ENCODE data around the gene WDR76.
"Not testable (repeated sequence)": the region's sequence is repeated elsewhere in the genome, so short reads cannot be mapped to it uniquely, and the experiment has no call there.

The WDR76 gene

DNA sequence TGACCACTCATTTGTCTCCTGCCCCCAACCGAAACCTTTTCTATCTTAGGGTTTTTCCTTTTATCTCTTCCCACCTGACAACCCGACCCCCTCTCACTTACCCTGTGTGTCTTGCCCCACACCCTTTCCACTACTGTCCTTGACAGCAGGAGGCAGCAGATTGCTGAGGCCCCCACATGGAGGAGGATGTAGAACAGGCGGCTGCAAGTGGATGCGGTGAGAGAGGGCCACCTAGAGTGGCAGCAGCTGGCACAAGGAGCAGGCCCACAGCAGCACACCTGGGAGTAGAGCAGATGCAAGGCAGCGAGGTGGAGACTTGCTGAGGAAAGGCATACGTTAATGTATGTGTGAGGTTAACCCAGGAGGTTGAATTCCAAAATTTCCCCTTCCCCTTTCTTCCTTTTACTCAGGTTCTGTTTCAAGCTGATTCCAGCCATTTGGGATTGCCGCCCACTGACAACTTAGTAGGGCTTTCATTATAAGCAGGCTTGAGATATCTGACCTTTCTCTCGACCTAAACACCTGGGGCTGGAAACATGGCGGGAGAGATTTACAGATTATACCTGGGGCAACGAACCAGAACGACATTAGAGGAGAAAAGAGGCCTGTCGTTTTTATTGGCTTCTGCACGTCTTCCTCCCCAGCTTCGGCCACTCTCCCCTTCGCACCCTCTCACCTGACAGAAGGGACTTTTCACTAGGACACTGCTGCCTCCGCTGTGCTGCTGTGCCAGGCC, 27.4 kb upstream of the WDR76 start:
- peak in 1 of 2 experiments; percentile 35 for DNase-seq (ENCODE audit: low read depth in 1 of 2, low spot score in 1 of 2)
- no peak for TF ChIP-seq JUND (IDR thresholded peaks at IDR 0.05; ENCODE audit: low read depth)
- in situ Hi-C loops (cut with HindIII; ENCODE audit: low pct_unique_long_range_greater_than_20kb, low sequenced_read_pairs) = no loop called here

DNA sequence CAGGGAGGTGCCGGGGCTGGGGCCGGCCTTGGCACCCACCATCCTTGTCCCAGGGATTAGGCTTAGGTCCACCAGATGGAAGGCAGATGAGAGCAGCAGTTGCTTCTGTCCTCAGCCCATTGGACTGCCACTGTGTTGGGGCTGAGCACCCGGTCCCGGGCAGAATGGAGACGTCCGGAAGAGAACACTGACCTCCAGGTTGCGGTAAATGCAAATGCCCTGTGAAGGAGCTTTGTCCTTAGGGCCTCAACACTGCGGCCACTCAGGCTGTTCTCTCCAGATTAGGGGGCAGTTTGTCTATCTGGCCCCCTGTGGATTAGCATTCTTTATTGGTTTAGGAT, 26.9 kb upstream of the WDR76 start, which contains the start of gene SERINC4:
Gene SERINC4, minus strand, starts transcription at position 276 of the 341 bp plus-strand sequence. Its CDS starts 234 bp downstream, at position 42.
- no peak for TF ChIP-seq JUND (IDR thresholded peaks at IDR 0.05; ENCODE audit: low read depth)
- DNase-seq (ENCODE audit: low read depth in 1 of 2, low spot score in 1 of 2) = no peak
- in situ Hi-C loops (cut with HindIII; ENCODE audit: low pct_unique_long_range_greater_than_20kb, low sequenced_read_pairs) = no loop called here

DNA sequence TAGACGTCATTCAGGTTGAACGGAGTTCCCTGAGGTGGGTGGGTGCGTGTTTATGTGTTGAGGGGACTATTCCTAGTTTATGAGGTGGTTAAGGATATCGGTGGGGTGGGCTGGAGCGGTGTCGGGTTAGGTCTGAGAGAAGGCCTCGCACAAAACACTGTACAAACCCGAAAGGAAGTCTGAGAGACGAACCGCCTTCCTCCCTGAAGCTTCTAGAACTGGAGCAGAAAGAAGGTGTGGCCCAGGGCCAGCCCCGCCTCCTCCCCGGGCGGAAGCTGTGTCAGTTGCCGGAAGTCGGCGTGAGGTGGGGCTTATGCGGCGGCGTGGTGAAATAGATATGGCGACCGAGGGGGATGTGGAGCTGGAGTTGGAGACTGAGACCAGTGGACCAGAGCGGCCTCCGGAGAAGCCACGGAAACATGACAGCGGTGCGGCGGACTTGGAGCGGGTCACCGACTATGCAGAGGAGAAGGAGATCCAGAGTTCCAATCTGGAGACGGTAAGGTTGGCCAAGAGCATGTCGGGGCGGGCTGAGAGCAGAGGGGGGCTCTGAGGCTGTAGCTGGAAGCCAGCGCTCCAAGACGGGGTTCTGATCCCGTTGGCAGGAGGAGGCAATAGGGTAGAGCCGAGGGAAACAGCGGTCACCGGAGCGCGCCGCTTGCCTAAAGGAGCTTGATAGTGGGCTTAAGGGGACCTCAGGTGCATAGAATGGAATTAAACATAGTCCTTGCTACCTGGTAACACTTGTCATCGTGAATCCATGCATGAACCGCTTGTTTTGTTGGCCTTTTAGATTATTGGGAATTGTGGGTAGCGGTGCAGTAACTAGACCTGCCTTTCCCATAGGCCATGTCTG, 26.3 kb upstream of the WDR76 start, which contains the start of gene HYPK:
Gene HYPK, plus strand, starts transcription at position 314 of the 856 bp plus-strand sequence. Its CDS starts 24 bp downstream, at position 338.
- in situ Hi-C loops (cut with HindIII; ENCODE audit: low pct_unique_long_range_greater_than_20kb, low sequenced_read_pairs) = no loop called here
- peak; percentile 54 to 93 for DNase-seq (ENCODE audit: low read depth in 1 of 2, low spot score in 1 of 2)
- TF ChIP-seq JUND (IDR thresholded peaks at IDR 0.05; ENCODE audit: low read depth) = no peak

DNA sequence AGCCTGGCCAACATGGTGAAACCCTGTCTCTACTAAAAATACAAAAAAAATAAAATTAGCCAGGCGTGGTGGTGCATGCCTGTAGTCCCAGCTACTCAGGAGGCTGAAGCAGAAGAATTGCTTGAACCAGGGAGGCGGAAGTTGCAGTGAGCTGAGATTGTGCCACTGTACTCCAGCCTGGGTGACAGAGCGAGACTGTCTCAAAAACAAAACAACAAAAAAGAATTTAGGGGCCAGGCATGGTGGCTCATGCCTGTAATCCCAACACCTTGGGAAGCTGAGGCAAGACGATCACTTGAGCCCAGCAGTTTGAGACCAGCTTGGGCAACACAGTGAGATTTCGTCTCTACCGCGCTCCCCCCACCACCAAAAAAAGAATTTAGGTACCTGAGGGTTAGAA, 24.1 kb upstream of the WDR76 start:
- in situ Hi-C loops (cut with HindIII; ENCODE audit: low pct_unique_long_range_greater_than_20kb, low sequenced_read_pairs); DNase-seq (ENCODE audit: low read depth in 1 of 2, low spot score in 1 of 2): not testable (repeated sequence)

DNA sequence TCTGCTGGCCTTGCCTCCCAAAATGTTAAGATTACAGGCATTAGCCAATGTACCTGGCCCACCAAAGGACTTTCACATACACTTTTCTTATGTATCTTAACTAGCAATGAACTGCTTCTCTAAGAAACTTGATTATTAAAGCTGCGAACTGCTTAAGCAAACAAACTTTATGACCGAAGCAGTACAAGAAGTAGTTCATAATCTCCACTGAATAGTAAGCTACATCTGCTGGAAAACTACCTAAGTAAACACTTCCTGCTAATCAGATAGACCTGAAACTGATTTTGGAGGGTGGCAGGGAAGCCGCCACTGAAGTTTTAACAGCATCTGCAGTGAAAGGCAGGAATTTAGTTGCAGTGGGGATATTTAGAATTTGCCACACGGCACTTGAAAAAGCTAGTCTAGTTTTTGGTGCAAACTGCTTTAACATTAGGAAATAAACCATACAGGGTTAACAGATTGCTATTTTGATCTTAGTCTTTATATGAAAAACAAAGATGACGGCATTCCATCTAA, 18.3 kb upstream of the WDR76 start:
- in situ Hi-C loops (cut with HindIII; ENCODE audit: low pct_unique_long_range_greater_than_20kb, low sequenced_read_pairs) = no loop called here
- no peak for TF ChIP-seq JUND (IDR thresholded peaks at IDR 0.05; ENCODE audit: low read depth)
- no peak for DNase-seq (ENCODE audit: low read depth in 1 of 2, low spot score in 1 of 2)

DNA sequence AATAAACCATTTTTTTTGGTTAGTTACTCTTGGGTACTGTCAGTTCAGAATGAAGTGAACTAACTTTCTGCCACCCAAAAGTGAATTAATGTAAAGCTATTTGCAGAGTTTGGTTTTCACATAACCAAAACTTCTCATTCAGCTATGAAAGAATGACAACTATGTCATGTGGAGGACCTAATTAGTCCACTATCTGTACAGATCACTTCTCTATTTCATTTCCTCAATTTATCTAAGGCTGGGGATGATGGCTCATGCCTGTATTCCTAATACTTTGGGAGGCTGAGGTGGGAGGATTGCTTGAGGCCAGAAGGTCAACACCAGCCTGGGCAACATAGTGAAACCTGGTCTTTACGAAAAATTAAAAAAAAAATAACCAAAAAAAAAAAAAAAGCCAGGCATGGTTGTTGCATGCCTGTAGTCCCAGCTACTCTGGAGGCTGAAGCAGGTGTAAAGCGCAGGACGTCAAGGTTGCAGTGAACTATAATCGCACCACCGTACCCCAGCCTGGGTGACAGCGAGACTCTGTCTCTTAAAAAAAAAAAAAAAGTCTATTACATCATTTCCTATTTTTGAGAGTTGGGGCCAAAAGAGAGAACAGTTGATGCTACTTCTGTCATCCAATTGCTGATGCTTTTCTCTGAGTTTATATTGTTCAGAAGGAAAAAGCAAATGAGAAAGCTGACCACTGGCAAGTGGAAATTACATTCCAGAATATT, 17.7 kb upstream of the WDR76 start:
- in situ Hi-C loops (cut with HindIII; ENCODE audit: low pct_unique_long_range_greater_than_20kb, low sequenced_read_pairs) = no loop called here
- no peak for DNase-seq (ENCODE audit: low read depth in 1 of 2, low spot score in 1 of 2)
- TF ChIP-seq JUND (IDR thresholded peaks at IDR 0.05; ENCODE audit: low read depth) = no peak

DNA sequence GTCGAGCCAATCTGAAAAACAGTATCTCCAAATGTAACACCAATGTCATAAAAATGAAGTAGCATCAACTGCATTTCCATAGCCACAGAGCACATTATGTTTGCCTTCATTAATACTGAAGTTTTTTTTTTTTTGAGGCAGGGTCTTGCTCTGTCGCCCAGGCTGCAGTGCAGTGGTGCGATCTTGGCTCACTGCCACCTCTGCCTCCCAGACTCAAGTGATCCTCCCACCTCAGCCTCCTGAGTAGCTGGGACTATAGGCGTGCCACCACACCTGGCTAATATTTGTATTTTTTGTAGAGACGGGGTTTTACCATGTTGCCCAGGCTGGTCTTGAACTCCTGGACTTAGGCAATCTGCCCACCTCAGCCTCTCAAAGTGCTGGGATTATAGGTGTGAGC, 11.7 kb upstream of the WDR76 start:
- in situ Hi-C loops (cut with HindIII; ENCODE audit: low pct_unique_long_range_greater_than_20kb, low sequenced_read_pairs); DNase-seq (ENCODE audit: low read depth in 1 of 2, low spot score in 1 of 2): not testable (repeated sequence)

DNA sequence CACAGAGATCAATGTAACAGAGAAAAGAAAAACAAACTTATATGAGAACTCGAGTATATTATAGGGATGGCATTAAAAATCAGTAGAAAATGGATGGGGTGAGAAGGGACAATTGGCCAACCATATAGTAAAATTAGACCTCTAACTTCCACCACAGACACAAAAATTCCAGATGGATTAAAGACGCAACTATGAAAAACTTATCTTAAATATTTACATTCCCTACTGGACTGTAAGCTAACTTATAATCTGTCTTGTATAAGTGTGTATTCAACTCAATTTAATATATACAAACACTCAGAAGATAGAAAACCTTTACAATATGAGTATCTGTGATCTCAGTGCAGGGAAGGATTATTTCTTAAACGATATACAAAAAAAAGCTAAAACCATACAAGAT, 5.3 kb upstream of the WDR76 start:
- no peak for TF ChIP-seq JUND (IDR thresholded peaks at IDR 0.05; ENCODE audit: low read depth)
- in situ Hi-C loops (cut with HindIII; ENCODE audit: low pct_unique_long_range_greater_than_20kb, low sequenced_read_pairs) = no loop called here
- DNase-seq (ENCODE audit: low read depth in 1 of 2, low spot score in 1 of 2) = no peak

DNA sequence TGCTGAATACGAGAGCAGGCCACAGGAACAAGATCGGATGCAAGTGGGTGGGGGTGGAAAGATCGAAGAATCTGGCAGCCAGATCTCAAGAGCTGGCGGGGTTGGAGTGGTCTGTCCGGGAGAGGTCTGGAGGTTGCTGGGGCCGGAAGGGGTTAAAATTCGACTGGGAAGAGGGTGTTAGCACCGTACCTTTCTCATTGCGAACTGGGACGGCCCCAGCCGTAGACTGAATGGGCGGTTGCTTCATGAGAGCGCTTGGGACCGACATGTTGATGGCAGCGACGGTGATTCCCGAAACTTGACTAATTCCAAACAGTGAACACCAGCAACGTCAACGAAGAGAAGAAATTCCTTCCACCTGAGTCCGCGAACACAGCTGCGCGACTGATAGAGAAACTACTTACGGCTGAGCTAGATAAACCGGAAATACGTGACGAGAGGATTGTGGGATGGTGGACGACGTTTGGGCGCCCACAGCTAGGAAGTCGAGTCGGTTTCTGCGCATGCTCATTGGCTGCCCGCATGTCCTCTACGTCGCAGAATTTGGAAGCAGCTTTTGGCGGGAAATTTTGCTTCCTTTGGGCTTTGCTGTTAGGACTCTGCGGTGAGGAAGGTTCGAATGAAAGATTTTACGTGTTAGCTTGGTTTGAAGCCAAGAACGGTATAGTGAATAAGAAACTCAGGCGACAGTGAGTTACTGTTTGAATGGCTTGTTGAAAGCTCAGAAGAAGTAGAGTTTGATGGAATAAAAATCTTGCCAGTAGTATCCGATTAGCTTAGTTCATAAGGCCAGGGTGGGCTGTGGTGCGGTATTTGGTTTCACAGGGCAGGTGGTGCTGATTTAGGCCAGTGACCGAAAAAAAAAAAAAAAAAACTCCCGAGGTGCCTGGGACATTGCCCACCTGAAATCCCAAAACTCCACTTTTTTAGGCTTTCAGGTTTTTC, 2.2 kb upstream of the WDR76 start, which contains the start of gene MFAP1:
Gene MFAP1, minus strand, starts transcription at position 389 of the 945 bp plus-strand sequence. Its CDS starts 121 bp downstream, at position 268.
- in situ Hi-C loops (cut with HindIII; ENCODE audit: low pct_unique_long_range_greater_than_20kb, low sequenced_read_pairs) = no loop called here
- peak; percentile 87 to 98 for DNase-seq (ENCODE audit: low read depth in 1 of 2, low spot score in 1 of 2)
- TF ChIP-seq JUND (IDR thresholded peaks at IDR 0.05; ENCODE audit: low read depth) = no peak

DNA sequence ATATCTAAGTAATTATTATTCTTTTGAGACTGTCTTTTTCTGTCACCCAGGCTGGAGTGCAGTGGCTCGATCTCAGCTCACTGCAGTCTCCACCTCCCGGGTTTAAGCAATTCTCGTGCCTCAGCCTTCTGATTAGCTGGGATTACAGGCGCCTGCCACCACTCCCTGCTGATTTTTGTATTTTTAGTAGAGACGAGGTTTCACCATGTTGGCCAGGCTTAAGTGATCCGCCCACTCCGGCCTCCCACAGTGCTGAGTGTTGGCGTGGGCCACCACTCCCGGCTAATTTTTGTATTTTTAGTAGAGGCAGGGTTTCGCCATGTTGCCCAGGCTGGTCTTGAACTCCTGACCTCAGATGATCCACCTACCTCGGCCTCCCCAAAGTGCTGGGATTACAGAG, 1.5 kb upstream of the WDR76 start:
- DNase-seq (ENCODE audit: low read depth in 1 of 2, low spot score in 1 of 2); in situ Hi-C loops (cut with HindIII; ENCODE audit: low pct_unique_long_range_greater_than_20kb, low sequenced_read_pairs): not testable (repeated sequence)

DNA sequence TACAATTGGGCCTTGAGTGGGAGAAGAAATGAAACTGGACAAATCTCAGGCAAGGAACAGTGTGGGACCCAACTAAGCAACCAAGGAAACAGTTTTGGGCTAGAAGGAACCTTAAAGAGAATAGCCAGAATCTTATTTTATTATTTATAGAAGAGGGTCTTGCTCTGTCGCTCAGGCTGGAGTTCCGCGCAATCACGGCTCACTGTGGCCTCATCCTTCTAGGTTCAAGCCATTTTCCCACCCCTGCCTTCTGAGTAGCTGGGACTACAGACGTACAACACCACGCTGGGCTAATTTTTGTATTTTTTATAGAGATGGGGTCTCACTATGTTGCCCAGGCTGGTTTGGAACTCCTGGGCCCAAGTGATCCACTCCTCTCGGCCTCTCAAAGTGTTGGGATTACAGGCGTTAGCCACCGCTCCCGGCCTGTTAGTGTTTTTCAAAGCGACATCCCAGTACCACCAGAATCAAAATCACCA, 734 bp upstream of the WDR76 start:
- DNase-seq (ENCODE audit: low read depth in 1 of 2, low spot score in 1 of 2) = no peak
- in situ Hi-C loops (cut with HindIII; ENCODE audit: low pct_unique_long_range_greater_than_20kb, low sequenced_read_pairs) = no loop called here
- TF ChIP-seq JUND (IDR thresholded peaks at IDR 0.05; ENCODE audit: low read depth) = no peak

Measured in T47D (cell line).